Keratinocyte (primary cell): ENCODE measurements around the gene ADAMTS15.

ENCODE experiments used
- EZH2 ChIP-seq: IDR thresholded peaks from one replicate; pipeline ENCODE4 v1.6.1; 2012; ENCODE audit warnings: inconsistent platforms, mild to moderate bottlenecking, low read length, moderate library complexity
- TF ChIP-seq, protein P1 (sequence below), 3 experiments: IDR thresholded peaks in 1 of 3; conservative IDR thresholded peaks in 1 of 3; optimal IDR thresholded peaks in 1 of 3; 2 replicates in 2 of 3; 3 replicates in 1 of 3; pipeline versions ENCODE3 to v1.5.1; 2011; ENCODE audit warnings: low read length in 3 of 3, mild to moderate bottlenecking in 3 of 3, moderate library complexity in 2 of 3, control low read depth in 1 of 3, inconsistent platforms in 1 of 3; ENCODE audit not compliant: insufficient read depth in 2 of 3; ENCODE audit errors: extremely low read depth in 1 of 3

DNA sequence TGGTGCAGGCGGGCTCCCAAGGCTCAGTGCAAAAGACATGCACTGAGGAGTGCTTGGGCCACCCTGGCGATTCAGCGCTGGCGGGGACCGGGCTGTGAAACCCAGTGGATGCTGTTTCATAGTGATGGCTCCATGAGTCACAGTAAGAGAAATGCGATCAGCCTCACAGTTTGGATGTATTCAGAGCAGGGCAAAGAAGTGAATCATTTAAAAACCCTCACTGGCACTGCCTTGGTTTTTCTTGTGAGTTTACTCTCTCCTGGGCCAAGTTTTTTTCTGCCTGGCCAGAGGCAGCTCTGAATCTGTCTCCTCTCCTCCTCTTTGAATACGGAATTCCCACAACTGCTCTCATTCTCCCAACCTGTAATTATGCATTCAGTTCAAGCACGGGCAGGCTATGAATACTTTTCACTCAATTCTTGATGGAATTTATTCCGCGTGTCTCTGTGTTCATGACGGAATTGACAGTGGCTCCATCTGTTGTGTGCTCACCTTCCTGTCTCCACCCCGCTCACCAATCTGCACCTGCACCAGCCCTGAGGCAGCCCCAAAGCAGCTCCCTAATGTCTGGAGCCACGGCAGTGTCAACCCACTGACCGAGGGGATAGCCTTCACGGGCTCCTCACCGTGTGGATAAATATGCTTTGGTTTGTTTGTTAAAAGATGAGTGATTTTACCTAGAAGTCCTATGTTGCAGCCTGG is 34.9 kb upstream of the ADAMTS15 start:
- TF ChIP-seq, protein P1, sequence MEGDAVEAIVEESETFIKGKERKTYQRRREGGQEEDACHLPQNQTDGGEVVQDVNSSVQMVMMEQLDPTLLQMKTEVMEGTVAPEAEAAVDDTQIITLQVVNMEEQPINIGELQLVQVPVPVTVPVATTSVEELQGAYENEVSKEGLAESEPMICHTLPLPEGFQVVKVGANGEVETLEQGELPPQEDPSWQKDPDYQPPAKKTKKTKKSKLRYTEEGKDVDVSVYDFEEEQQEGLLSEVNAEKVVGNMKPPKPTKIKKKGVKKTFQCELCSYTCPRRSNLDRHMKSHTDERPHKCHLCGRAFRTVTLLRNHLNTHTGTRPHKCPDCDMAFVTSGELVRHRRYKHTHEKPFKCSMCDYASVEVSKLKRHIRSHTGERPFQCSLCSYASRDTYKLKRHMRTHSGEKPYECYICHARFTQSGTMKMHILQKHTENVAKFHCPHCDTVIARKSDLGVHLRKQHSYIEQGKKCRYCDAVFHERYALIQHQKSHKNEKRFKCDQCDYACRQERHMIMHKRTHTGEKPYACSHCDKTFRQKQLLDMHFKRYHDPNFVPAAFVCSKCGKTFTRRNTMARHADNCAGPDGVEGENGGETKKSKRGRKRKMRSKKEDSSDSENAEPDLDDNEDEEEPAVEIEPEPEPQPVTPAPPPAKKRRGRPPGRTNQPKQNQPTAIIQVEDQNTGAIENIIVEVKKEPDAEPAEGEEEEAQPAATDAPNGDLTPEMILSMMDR (optimal IDR thresholded peaks at IDR 0.05 in 1 of 3, IDR thresholded peaks at IDR 0.05 in 1 of 3, conservative IDR thresholded peaks at IDR 0.05 in 1 of 3; ENCODE audit: extremely low read depth in 1 of 3, insufficient read depth in 2 of 3, low read length in 3 of 3): no peak
- TF ChIP-seq EZH2: no peak
